ENCODE measurements around the gene ACACA. TPM values are rescaled to one million over a fixed set of nuclear protein-coding genes. Genes with fewer than 3 reads are reported as not detected.

ACACA gene
- total and polyA plus RNA-seq, 2 experiments from 2014 or later = 59.6 to 164 TPM

- no peak for DNase-seq (ENCODE audit: low spot score)
- no peak overlapping the region for H3K4me3 ChIP-seq
- H3K4me1 ChIP-seq (ENCODE audit: insufficient read depth) = no peaks in the 10 kb centered on the region
- TF ChIP-seq NANOG (IDR thresholded peaks at IDR 0.05; ENCODE audit: borderline replicate concordance) (no peak), EZH2phosphoT487 (IDR thresholded peaks at IDR 0.05; ENCODE audit: unreplicated experiment) (no peak), ZNF331 (CRISPR knock-in tag; IDR thresholded peaks at IDR 0.05; ENCODE audit: low read depth) (no peak), POLR2AphosphoS5 (IDR thresholded peaks at IDR 0.05; ENCODE audit: low read depth) (no peak), JUNB (IDR thresholded peaks at IDR 0.05; ENCODE audit: unreplicated experiment) (no peak), ZNF114 (CRISPR knock-in tag; IDR thresholded peaks at IDR 0.05) (no peak), EZH2 (IDR thresholded peaks at IDR 0.05; ENCODE audit: low read depth, unreplicated experiment) (no peak), STAT1 (IDR thresholded peaks at IDR 0.05; ENCODE audit: unreplicated experiment) (no peak), ETS1 (IDR thresholded peaks at IDR 0.05) (no peak), CREB1 (CRISPR knock-in tag; IDR thresholded peaks at IDR 0.05; ENCODE audit: low read depth) (no peak), REST (IDR thresholded peaks at IDR 0.05; ENCODE audit: unreplicated experiment) (no peak)
- TF ChIP-seq, protein P1, sequence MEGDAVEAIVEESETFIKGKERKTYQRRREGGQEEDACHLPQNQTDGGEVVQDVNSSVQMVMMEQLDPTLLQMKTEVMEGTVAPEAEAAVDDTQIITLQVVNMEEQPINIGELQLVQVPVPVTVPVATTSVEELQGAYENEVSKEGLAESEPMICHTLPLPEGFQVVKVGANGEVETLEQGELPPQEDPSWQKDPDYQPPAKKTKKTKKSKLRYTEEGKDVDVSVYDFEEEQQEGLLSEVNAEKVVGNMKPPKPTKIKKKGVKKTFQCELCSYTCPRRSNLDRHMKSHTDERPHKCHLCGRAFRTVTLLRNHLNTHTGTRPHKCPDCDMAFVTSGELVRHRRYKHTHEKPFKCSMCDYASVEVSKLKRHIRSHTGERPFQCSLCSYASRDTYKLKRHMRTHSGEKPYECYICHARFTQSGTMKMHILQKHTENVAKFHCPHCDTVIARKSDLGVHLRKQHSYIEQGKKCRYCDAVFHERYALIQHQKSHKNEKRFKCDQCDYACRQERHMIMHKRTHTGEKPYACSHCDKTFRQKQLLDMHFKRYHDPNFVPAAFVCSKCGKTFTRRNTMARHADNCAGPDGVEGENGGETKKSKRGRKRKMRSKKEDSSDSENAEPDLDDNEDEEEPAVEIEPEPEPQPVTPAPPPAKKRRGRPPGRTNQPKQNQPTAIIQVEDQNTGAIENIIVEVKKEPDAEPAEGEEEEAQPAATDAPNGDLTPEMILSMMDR (conservative IDR thresholded peaks at IDR 0.05; ENCODE audit: low read depth in 2 of 2) = no peak
- H4K20me1 ChIP-seq (replicated peaks; ENCODE audit: insufficient read depth) = no peaks in the 10 kb centered on the region
- no peak overlapping the region for H3K27ac ChIP-seq (ENCODE audit: low read depth)
- peaks cover 2% of the 10 kb centered on the region for H3K27me3 Mint-ChIP-seq (ENCODE audit: insufficient read depth, low read depth, poor library complexity)
- peaks cover 6% of the 10 kb centered on the region; the same call in 1 of the 2 replicates for H3F3A ChIP-seq (replicated peaks; ENCODE audit: low read depth)
- no peak overlapping the region for H2AFZ ChIP-seq
- H3K79me2 ChIP-seq (replicated peaks; ENCODE audit: insufficient read depth) = no peaks in the 10 kb centered on the region
- H3K4me3 Mint-ChIP-seq = no peak overlapping the region
- H3K4me1 Mint-ChIP-seq = no peaks in the 10 kb centered on the region
- peaks cover 24% of the 10 kb centered on the region; the same call in 1 of the 2 replicates for H3K36me3 ChIP-seq (ENCODE audit: insufficient read depth)
- no peak for ATAC-seq
- H3K9me2 ChIP-seq (ENCODE audit: insufficient read depth) = no peaks in the 10 kb centered on the region
- H3K9me3 Mint-ChIP-seq = no peaks in the 10 kb centered on the region
- H3K4me2 ChIP-seq = no peak overlapping the region
- no peak overlapping the region for H3K27ac Mint-ChIP-seq
- H3K36me3 Mint-ChIP-seq (ENCODE audit: low read depth) = peaks cover 34% of the 10 kb centered on the region; the same call in 2 of the 3 replicates
- H3K27me3 ChIP-seq (ENCODE audit: insufficient read depth) = no peaks in the 10 kb centered on the region
Measured at GRCh38 chr17:37180376-37180775, 226.3 kb downstream of the ACACA start.

All from GM23338 (cell line).